ENCODE results near the gene TEC.

GRCh38 chr4:48268956-48269860, at the start of gene TEC:
- TF ChIP-seq GATA2 (IDR thresholded peaks at IDR 0.05; ENCODE audit: low read depth, low read length), result no peak
- TF ChIP-seq GATA3 (IDR thresholded peaks at IDR 0.05; ENCODE audit: low read depth, low read length), result no peak

Measured in SH-SY5Y (cell line).